Fibroblast of skin of left biceps (primary cell): ENCODE data around the gene ERC2.
"Not testable (repeated sequence)": the region's sequence is repeated elsewhere in the genome, so short reads cannot be mapped to it uniquely, and the experiment has no call there.

ENCODE experiments used
- DNase-seq, 2 experiments: peaks; one replicate each; pipeline ENCODE4 v3.0.0-alpha.2; 2013; ENCODE audit warnings: low read depth in 2 of 2

ERC2 gene

DNA sequence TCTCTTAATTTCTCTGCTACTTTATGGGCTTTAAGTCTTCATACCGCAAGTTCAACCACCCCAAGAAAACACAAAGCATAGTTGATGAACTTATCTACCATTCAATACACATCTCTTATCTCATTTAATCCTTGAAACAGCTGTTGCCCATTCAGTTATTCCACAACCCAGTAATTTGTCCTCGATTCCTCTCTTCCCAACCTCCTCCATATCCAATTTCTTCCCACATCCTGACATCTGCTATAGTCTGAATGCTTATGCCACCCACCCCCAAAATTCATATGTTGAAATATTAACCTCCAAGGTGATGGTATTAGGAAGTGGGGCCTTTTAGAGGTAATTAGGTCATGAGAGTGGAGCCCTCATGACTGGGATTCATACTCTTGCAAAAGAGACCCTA lies 345.4 kb downstream of the ERC2 start:
- DNase-seq = no peak

- DNase-seq = no peak
Measured at GRCh38 chr3:56121716-56122115, 346.6 kb downstream of the ERC2 start.

DNA sequence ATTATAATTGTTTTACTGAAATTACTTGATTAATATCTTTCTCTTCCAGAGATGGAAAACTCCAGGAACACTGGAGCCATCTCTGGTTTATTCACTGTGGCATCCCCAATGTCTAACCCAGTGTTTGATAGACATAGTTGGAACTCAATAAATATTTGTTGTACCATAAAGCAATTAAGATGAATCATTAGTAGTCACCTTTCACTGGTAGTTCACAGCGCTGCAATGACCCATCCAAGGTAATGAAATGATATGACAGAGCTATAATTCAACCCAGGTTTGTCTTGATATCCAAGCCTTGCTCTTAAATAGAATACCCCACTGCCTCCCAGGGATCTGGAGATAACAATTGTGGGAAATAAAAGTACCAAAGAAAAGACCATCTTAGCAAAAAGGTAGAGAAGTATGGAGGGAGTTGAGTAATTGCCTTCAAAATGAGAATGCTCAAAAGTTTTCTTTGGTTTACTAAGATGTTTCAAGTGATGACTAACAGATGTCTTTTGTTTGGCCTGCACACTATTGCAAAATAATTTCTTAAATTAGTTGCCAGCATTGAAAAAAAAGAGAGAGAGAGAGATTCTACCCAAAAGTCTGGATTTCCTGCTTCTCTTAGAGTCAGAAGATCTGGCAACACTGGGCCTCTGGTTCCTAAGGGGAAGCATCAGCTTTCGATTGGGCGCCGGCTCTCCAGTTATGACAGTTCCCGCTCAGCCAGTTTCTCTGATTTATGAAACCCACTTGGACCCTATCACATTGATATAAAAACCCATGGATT lies 348.5 kb downstream of the ERC2 start:
- DNase-seq = peak; percentile 66 to 71

DNA sequence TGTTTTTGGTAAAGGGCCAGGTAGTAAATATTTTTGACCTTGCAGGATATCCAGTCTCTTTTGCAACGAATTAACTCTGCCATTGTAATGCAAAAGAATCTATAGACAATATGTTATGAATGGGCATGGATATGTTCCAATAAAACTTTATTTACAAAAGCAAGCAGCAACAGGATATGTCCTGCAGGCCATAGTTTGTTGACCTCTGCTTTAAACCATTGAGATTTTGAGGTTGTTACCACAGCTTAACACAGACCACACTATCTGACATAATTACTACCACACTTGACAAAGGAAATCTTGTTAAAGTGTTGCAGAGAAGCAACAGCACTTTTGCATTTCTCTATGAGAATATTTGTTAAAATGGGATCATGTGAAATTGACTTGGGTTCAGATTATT lies 349.3 kb downstream of the ERC2 start:
- no peak for DNase-seq

DNA sequence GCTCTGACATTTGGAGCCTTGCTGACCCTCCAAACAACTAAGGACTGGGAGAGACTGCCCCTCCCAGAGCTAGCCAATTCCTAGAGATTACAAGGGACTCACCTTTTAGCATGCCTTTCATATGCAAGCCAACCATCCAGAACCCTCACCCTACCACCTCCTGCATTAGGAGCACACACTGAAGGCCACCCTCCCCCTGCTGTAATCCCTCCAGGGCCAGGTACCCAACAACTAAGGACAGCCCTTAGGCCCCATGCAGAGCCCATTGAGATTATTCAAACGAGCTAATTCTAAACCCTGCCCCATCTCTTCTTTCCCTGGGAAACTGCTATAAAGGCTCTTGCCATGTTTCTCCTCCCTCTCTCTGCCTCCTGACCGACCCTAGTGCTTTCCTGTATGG lies 352.6 kb downstream of the ERC2 start:
- DNase-seq = no peak

GRCh38 chr3:56115199-56115598 lies 353.1 kb downstream of the ERC2 start:
- no peak for DNase-seq

DNA sequence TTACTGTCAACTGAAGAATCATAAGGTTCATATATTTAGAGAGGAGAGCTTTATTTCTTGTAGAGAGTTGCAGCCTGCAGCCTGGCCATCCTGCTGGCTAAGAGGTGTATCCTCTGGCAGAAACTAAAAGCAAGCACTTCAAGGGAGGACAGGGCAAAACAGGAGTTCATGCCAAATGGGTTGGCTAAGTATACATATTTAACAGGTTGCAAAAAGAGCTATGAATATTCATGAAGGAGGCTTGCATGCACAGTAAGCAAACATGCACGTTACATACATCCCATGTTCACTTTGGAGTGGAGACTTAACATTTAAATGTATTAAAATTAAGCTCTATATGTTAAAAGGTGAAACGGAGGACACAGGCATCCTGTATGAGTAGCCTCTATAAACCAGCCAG lies 354.4 kb downstream of the ERC2 start:
- DNase-seq = no peak

- peak in 1 of 2 experiments; percentile 43 for DNase-seq
Measured at GRCh38 chr3:56113231-56113630, 355.0 kb downstream of the ERC2 start.

DNA sequence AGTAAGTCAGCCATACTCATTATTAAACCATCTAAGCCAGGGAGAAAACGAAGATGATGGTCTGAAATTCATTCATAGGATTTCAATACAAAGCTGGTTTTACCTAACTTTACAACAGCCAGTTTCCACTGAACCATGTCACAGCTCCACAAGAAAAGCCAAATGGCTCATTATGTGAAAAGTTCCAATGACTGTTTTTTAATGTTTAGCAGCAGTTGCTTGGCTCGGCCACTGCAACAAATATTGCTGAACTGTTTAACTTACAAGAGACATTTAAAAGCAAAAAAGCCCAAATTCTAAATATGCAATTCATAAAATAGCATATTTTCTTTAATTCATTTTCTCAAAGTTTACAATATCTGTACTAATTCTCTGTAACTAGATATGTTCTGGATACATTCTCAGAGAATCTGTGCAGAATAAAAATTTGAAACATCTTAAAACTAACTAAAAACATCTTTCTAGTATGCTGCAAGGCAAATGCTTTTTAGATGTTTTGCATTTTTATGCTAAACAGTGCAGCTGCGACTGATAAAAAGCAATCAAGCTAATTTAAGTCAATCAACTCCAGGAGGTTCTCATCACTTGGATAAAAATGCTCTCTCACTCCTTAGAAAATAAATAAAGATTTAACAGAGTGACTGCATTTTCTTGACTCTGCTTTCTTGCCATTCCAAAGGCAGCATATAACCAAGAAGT lies 356.5 kb downstream of the ERC2 start:
- peak; percentile 53 to 61 for DNase-seq

DNA sequence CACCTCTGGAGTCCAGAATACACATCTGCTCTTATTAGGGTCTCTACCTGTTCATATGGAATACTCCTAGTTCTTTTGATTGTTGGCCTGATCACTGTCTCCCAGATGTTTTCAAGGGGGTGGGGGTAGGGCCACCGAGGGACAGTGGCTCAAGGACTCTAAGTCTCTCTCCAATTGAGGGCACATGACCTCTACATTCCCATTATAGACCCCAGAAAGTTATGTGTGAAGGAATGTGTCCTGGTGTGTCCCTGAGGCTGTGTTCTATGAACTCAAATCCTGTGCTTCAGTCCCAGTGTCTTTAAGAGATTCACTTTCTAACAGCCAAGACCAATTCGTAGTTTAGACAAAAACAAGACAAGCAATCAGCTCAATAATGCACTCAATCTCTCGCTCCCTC lies 357.4 kb downstream of the ERC2 start:
- DNase-seq = no peak

GRCh38 chr3:56107157-56107556 lies 361.1 kb downstream of the ERC2 start:
- DNase-seq = no peak

DNA sequence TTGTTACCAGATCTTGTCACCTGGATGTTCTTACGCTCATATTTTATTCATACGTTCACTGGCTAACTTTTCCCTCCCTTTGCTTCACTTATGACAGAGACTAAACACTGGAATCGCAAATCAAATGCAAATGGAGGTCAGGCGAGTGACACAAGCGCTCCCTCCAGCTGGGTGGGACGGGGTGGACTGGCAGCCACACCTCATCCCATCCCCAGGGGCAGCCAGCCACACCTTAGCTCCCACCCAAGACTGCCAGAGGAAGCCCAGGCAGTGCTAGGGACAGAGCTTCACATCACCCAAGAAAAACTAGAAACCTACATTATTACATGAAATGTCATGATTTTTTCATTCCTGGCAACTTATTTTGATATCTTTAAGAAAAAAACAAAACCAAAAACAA lies 366.2 kb downstream of the ERC2 start:
- no peak for DNase-seq

DNA sequence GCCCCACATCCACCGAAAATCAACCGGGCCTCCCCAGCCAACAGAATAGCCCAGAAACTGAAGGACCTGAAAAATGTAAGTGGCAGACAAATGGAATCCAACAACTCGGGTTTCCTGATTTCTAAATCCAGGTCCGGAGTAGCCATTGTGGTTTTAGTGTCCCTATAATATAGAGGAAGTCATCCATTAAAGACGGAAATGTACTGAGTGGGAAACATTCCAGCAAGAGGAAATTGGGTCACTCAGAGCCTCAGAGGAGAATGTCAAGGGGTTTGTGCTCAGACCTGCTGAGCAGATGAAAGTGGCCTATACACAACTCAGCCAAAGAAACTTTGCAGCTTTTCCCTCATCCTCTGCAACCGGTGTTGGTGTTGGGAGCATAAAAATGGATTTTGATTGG lies 366.7 kb downstream of the ERC2 start:
- DNase-seq = no peak

- DNase-seq = no peak
Measured at GRCh38 chr3:56096999-56097398, 371.3 kb downstream of the ERC2 start.

DNA sequence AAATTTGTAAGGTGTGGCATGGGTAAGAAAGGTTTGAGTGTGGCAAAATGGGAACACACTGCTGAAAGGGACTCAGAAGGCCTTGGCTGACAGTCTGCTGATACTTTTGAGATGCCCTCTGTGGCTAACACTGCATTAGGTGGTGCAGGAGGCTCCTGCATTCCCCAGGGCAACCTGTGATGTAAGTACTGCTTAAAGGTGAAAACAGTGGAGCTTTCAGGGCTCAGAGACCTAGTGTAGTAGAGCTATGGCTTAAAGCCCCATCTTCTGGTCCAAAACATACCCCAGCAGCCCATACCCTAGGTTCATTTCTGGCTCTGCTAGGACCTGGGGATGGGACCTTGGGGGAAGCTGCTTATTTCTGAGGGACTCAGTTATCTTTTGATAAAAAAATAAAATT lies 374.1 kb downstream of the ERC2 start:
- DNase-seq = no peak

DNA sequence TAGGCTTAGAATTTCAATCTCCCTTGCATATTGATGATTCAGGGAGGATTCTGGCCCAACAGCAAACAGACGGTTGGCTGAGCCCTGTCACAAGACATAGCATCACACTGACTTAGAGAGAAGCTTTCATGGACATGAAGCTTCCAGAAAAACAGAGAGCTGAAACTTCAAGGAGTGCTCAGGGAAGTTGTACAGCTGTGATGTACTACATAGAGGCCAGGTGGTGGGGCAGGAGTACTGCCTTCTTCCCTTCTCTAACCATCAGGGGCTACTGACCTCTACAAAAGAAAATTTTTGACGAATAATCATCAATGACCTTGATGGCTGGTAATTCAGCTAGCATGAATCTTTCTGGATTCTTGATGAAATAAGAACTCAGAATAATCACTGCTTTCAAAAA lies 378.5 kb downstream of the ERC2 start:
- DNase-seq = no peak

DNA sequence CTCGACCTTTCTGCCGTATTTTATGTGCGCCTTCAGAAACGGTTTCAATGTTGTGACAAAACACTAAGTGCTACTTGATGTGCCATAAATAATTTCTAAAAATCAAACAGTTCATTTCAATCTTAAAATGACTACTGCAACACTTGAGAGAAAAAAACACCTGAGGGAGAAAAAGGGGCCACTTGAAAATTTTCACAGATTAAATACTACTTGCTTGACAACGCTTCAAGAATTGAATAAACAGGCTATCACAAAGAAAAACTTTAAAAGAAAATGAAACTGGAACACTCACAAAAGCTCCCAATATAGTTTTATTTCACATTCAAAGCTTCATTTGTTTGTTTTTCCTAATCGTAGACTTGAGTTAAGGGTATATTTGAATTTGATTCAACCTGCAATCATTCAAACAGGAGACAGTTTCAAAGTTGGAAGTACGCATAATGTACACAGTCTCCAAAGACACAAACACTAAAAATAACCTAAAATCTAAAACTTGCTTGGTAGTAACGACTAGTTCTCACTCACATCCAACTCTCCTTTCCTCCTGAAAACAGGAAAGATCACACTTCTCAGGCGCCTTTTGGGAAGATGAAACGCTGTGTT lies 380.7 kb downstream of the ERC2 start:
- DNase-seq = no peak

- peak; percentile 60 to 70 for DNase-seq
Measured at GRCh38 chr3:56086355-56086754, 381.9 kb downstream of the ERC2 start.

GRCh38 chr3:56081246-56081645 lies 387.0 kb downstream of the ERC2 start:
- no peak for DNase-seq

DNA sequence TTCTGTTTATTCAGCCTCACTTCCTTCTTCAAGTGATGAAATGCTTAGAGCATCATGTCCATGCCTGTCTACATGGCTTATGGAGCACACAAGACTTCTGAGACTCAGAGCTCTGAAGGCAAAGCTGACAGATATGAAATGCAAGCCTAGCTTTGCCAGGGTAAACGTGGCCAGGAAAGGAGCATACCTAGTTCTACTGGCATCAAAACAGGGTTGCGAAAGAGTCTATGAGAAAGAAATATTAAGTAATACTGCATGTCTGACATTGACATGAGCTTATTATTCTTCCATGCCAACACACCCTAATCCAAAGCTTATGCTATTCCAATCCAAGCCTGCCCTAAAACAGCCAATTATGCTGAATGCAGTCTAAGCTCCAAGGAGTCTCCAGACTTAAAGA lies 391.5 kb downstream of the ERC2 start:
- no peak for DNase-seq

DNA sequence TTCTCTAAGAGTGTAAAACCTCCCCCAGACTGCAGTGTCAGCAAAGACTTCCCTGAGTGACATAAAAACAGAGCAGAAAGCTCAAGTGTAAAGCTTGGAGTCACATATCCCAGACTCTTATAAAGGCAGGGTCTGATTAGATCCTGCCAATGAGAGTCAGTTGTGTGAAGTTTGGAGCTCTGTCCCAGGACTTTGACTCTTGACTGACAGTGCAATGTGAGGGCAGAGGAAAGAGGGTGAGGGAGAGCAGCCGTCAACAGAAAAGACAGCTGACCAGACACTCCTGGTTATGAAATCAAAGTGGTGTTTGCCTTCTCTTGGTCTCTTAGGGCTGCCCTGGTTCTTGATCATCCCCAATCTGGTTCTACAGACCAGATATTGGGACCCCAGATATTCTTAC lies 393.2 kb downstream of the ERC2 start:
- no peak for DNase-seq

DNA sequence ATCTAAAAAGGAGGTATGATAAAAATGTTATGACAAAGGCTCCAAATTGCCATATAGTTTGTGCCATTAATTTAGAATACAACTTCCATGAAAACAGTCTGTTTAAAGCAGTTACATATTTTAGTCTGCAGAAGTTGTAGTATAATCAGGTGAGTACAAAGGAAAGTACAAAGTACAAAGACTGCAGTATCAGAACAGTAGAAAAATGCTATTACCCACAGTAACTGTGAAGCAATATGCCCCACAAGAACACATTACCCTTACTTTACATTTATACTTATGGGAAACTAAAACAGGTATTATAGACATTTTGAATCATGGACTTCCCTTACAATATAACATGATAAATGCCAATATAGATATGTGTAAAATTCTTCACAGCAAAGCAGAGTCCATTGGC lies 398.5 kb downstream of the ERC2 start:
- DNase-seq = no peak

GRCh38 chr3:56066405-56066804 lies 401.9 kb downstream of the ERC2 start:
- DNase-seq = not testable (repeated sequence)
